GM23338 (cell line): ENCODE results near the gene PROX1. TPM values are rescaled to one million over a fixed set of nuclear protein-coding genes. Genes with fewer than 3 reads are reported as not detected.

Source experiments
- ATAC-seq: fragments of 200-7000 bp; cut with Tn5 transposase; 3 replicates; pipeline ENCODE4 v1.9.1; 2020
- DNase-seq: peaks from one replicate; pipeline ENCODE4 v3.0.0-alpha.2; 2015; ENCODE audit warnings: low spot score
- H2AFZ ChIP-seq: fragments of 200-600 bp; sonication (generic); 2 replicates; pipeline ENCODE4 v1.8.0; 2016; ENCODE audit warnings: antibody characterized with exemption, mild to moderate bottlenecking, moderate library complexity
- H3F3A ChIP-seq: fragments of 200-600 bp; sonication (generic); replicated peaks from 2 replicates; pipeline ENCODE4 v1.8.0; 2017; ENCODE audit warnings: antibody characterized with exemption, mixed run types, low read depth
- H3K27ac ChIP-seq: fragments of 200-600 bp; sonication (generic); 2 replicates; pipeline ENCODE4 v1.6.1; 2016; ENCODE audit warnings: low read depth
- H3K27me3 ChIP-seq: fragments of 200-600 bp; sonication (generic); 2 replicates; pipeline ENCODE4 v1.8.0; 2016; ENCODE audit warnings: mild to moderate bottlenecking, mixed run types, moderate library complexity; ENCODE audit not compliant: insufficient read depth
- H3K36me3 ChIP-seq: fragments of 200-600 bp; sonication (generic); 2 replicates; pipeline ENCODE4 v1.8.0; 2016; ENCODE audit warnings: mild to moderate bottlenecking; ENCODE audit not compliant: insufficient read depth
- H3K4me1 ChIP-seq: fragments of 200-600 bp; sonication (generic); 2 replicates; pipeline ENCODE4 v1.8.0; 2016; ENCODE audit warnings: mild to moderate bottlenecking, moderate library complexity; ENCODE audit not compliant: insufficient read depth
- H3K4me2 ChIP-seq: fragments of 200-600 bp; sonication (generic); 2 replicates; pipeline ENCODE4 v1.7.1; 2017; ENCODE audit warnings: mixed run types
- H3K4me3 ChIP-seq: fragments of 200-600 bp; sonication (generic); 2 replicates; pipeline ENCODE4 v1.6.1; 2016; ENCODE audit warnings: mixed run types
- H3K79me2 ChIP-seq: fragments of 200-600 bp; sonication (generic); replicated peaks from 2 replicates; pipeline ENCODE4 v1.8.0; 2017; ENCODE audit warnings: mild to moderate bottlenecking; ENCODE audit not compliant: insufficient read depth
- H3K9me2 ChIP-seq: fragments of 200-600 bp; sonication (generic); 2 replicates; pipeline ENCODE4 v1.8.0; 2017; ENCODE audit not compliant: insufficient read depth
- H4K20me1 ChIP-seq: fragments of 200-600 bp; sonication (generic); replicated peaks from 2 replicates; pipeline ENCODE4 v1.8.0; 2017; ENCODE audit warnings: mild to moderate bottlenecking; ENCODE audit not compliant: insufficient read depth
- H3K27ac Mint-ChIP-seq: 2 replicates; pipeline ENCODE4 v1.8.0; 2020; ENCODE audit warnings: inconsistent platforms, mild to moderate bottlenecking, moderate library complexity, mixed read lengths
- H3K27me3 Mint-ChIP-seq: 3 replicates; pipeline ENCODE4 v1.8.0; 2022; ENCODE audit warnings: low read depth, mild to moderate bottlenecking, moderate library complexity, mixed read lengths, inconsistent platforms; ENCODE audit not compliant: insufficient read depth, poor library complexity
- H3K36me3 Mint-ChIP-seq: 3 replicates; pipeline ENCODE4 v1.8.0; 2021; ENCODE audit warnings: low read depth, mild to moderate bottlenecking, inconsistent platforms, moderate library complexity, mixed read lengths
- H3K4me1 Mint-ChIP-seq: 3 replicates; pipeline ENCODE4 v1.8.0; 2020; ENCODE audit warnings: mild to moderate bottlenecking, inconsistent platforms, mixed read lengths
- H3K4me3 Mint-ChIP-seq: 3 replicates; pipeline ENCODE4 v1.8.0; 2021; ENCODE audit warnings: moderate library complexity, mild to moderate bottlenecking, inconsistent platforms, mixed read lengths
- H3K9me3 Mint-ChIP-seq: 3 replicates; pipeline ENCODE4 v1.8.0; 2020; ENCODE audit warnings: moderate library complexity, mild to moderate bottlenecking, inconsistent platforms, mixed read lengths
- CREB1 ChIP-seq: fragments of 250-450 bp; sonication (Bioruptor Pico); IDR thresholded peaks from 2 replicates; pipeline ENCODE4 v1.5.0; 2020; ENCODE audit warnings: low read depth, mild to moderate bottlenecking, moderate library complexity
- ETS1 ChIP-seq: IDR thresholded peaks from 2 replicates; pipeline ENCODE4 v1.6.1; 2016; ENCODE audit warnings: antibody characterized with exemption
- EZH2 ChIP-seq: fragments of 200-600 bp; sonication (generic); IDR thresholded peaks from one replicate; pipeline ENCODE4 v1.8.0; 2017; ENCODE audit warnings: antibody characterized with exemption, mild to moderate bottlenecking, low read depth; ENCODE audit not compliant: unreplicated experiment
- EZH2phosphoT487 ChIP-seq: fragments of 200-600 bp; sonication (generic); IDR thresholded peaks from one replicate; pipeline ENCODE4 v1.8.1; 2018; ENCODE audit warnings: antibody characterized with exemption; ENCODE audit not compliant: unreplicated experiment
- JUNB ChIP-seq: IDR thresholded peaks from one replicate; pipeline ENCODE4 v1.6.1; 2016; ENCODE audit warnings: antibody characterized with exemption; ENCODE audit not compliant: unreplicated experiment
- NANOG ChIP-seq: IDR thresholded peaks from 2 replicates; pipeline ENCODE4 v1.6.1; 2016; ENCODE audit warnings: antibody characterized with exemption, borderline replicate concordance
- POLR2AphosphoS5 ChIP-seq: IDR thresholded peaks from 2 replicates; pipeline ENCODE4 v1.6.1; 2016; ENCODE audit warnings: antibody characterized with exemption, low read depth
- REST ChIP-seq: IDR thresholded peaks from one replicate; pipeline ENCODE4 v1.6.1; 2018; ENCODE audit warnings: antibody characterized with exemption; ENCODE audit not compliant: unreplicated experiment
- STAT1 ChIP-seq: IDR thresholded peaks from one replicate; pipeline ENCODE4 v1.6.1; 2016; ENCODE audit warnings: antibody characterized with exemption; ENCODE audit not compliant: unreplicated experiment
- ZNF114 ChIP-seq: fragments of 250-450 bp; sonication (Bioruptor Pico); IDR thresholded peaks from 2 replicates; pipeline ENCODE4 v1.5.0; 2020; ENCODE audit warnings: mild to moderate bottlenecking, moderate library complexity
- ZNF331 ChIP-seq: fragments of 250-450 bp; sonication (Bioruptor Pico); IDR thresholded peaks from 2 replicates; pipeline ENCODE4 v1.5.0; 2020; ENCODE audit warnings: low read depth, mild to moderate bottlenecking, moderate library complexity
- ZNF462 ChIP-seq: fragments of 250-450 bp; sonication (Bioruptor Pico); IDR thresholded peaks from 2 replicates; pipeline ENCODE4 v1.5.0; 2020; ENCODE audit warnings: mild to moderate bottlenecking, moderate library complexity
- polyA plus RNA-seq: library from polyadenylated mRNA; unstranded; fragments of >200 nt; fragmentation: Nextera tagmentation; extraction: Ambion mirVana; gene quantifications from 2 replicates; pipeline ENCODE4 v1.2.1, GENCODE V29; 2016
- total RNA-seq: library from RNA; depleted of rRNA; stranded (reverse); fragments of >200 nt; shearing (Covaris generic); gene quantifications from 2 replicates; pipeline ENCODE4 v1.2.3, GENCODE V29; 2014
- TF ChIP-seq, protein P1 (sequence below), 2 experiments: fragments of 200-600 bp in 1 of 2; sonication (generic) in 1 of 2; conservative IDR thresholded peaks; 2 replicates each; pipeline versions ENCODE4 v1.5.1 to v1.6.1; 2016 to 2017; ENCODE audit warnings: antibody characterized with exemption in 2 of 2, low read depth in 2 of 2, mild to moderate bottlenecking in 2 of 2, moderate library complexity in 1 of 2

Gene PROX1
- total and polyA plus RNA-seq, 2 experiments from 2014 or later: 0.49 to 0.66 TPM

GRCh38 chr1:214050513-214051401, 63.0 kb downstream of the PROX1 start:
- Histone ChIP-seq H3K27me3 (no peaks in the 10 kb centered on the region), H3K4me1 (no peaks in the 10 kb centered on the region), H3K4me3 (no peak overlapping the region), H3K9me2 (no peaks in the 10 kb centered on the region), H3K79me2 (no peaks in the 10 kb centered on the region), H3K27ac (no peak overlapping the region), H4K20me1 (no peaks in the 10 kb centered on the region), H3K36me3 (0 out of 2 replicates have a peak, but pooled peaks cover 5% of the 10 kb centered on the region), H2AFZ (peak overlapping the region; percentile 72), H3K4me2 (no peak overlapping the region), H3F3A (no peaks in the 10 kb centered on the region)
- Mint-ChIP-seq H3K27ac (no peak overlapping the region), H3K27me3 (no peaks in the 10 kb centered on the region), H3K9me3 (peaks cover 19% of the 10 kb centered on the region), H3K4me3 (no peak overlapping the region), H3K36me3 (peaks cover 4% of the 10 kb centered on the region; the same call in 2 of the 3 replicates), H3K4me1 (no peaks in the 10 kb centered on the region)
- no peak for DNase-seq
- ATAC-seq: no peak
- TF ChIP-seq, protein P1, sequence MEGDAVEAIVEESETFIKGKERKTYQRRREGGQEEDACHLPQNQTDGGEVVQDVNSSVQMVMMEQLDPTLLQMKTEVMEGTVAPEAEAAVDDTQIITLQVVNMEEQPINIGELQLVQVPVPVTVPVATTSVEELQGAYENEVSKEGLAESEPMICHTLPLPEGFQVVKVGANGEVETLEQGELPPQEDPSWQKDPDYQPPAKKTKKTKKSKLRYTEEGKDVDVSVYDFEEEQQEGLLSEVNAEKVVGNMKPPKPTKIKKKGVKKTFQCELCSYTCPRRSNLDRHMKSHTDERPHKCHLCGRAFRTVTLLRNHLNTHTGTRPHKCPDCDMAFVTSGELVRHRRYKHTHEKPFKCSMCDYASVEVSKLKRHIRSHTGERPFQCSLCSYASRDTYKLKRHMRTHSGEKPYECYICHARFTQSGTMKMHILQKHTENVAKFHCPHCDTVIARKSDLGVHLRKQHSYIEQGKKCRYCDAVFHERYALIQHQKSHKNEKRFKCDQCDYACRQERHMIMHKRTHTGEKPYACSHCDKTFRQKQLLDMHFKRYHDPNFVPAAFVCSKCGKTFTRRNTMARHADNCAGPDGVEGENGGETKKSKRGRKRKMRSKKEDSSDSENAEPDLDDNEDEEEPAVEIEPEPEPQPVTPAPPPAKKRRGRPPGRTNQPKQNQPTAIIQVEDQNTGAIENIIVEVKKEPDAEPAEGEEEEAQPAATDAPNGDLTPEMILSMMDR (conservative IDR thresholded peaks at IDR 0.05; ENCODE audit: low read depth in 2 of 2): no peak
- TF ChIP-seq STAT1 (no peak), NANOG (no peak), EZH2 (no peak), ZNF331 (no peak), CREB1 (CRISPR knock-in tag) (no peak), ZNF114 (CRISPR knock-in tag) (no peak), REST (no peak), EZH2phosphoT487 (no peak), ETS1 (no peak), JUNB (no peak), ZNF462 (CRISPR knock-in tag) (no peak), POLR2AphosphoS5 (no peak)
